H9 (cell line): ENCODE data around the gene ADPRH. TPM values are rescaled to one million over a fixed set of nuclear protein-coding genes. Genes with fewer than 3 reads are reported as not detected.

Experiments used
- DNase-seq: peaks from one replicate; pipeline ENCODE4 v3.0.0-alpha.2; 2017
- H2AFZ ChIP-seq: one replicate; pipeline ENCODE4 v1.6.1; 2013; ENCODE audit warnings: mild to moderate bottlenecking, low read length, control low read depth, moderate library complexity
- H2AK5ac ChIP-seq: 2 replicates; pipeline ENCODE4 v1.6.1; 2013; ENCODE audit warnings: low read length, control low read depth, mixed read lengths; ENCODE audit not compliant: insufficient read length
- H2BK120ac ChIP-seq: one replicate; pipeline ENCODE4 v1.6.1; 2013; ENCODE audit warnings: low read depth, mild to moderate bottlenecking, low read length, control low read depth, inconsistent platforms; ENCODE audit not compliant: poor library complexity, severe bottlenecking
- H2BK12ac ChIP-seq: 2 replicates; pipeline ENCODE4 v1.6.1; 2013; ENCODE audit warnings: low read length, control low read depth, mixed read lengths, low read depth; ENCODE audit not compliant: insufficient read length
- H2BK15ac ChIP-seq: 2 replicates; pipeline ENCODE4 v1.6.1; 2013; ENCODE audit warnings: low read depth, low read length, control low read depth
- H2BK20ac ChIP-seq: one replicate; pipeline ENCODE4 v1.6.1; 2013; ENCODE audit warnings: low read depth, mild to moderate bottlenecking, low read length, control low read depth, inconsistent platforms; ENCODE audit not compliant: poor library complexity, severe bottlenecking
- H2BK5ac ChIP-seq: 2 replicates; pipeline ENCODE4 v1.6.1; 2013; ENCODE audit warnings: low read length, control low read depth, mixed read lengths; ENCODE audit not compliant: insufficient read length
- H3K14ac ChIP-seq: 2 replicates; pipeline ENCODE4 v1.6.1; 2013; ENCODE audit warnings: low read length, control low read depth; ENCODE audit not compliant: insufficient read depth
- H3K18ac ChIP-seq: 2 replicates; pipeline ENCODE4 v1.6.1; 2013; ENCODE audit warnings: low read depth, mild to moderate bottlenecking, mixed read lengths, low read length, control low read depth; ENCODE audit not compliant: insufficient read length
- H3K23ac ChIP-seq: 2 replicates; pipeline ENCODE4 v1.6.1; 2013; ENCODE audit warnings: low read length, control low read depth, mixed read lengths, low read depth; ENCODE audit not compliant: insufficient read length
- H3K23me2 ChIP-seq: 2 replicates; pipeline ENCODE4 v1.6.1; 2013; ENCODE audit warnings: low read depth, mild to moderate bottlenecking, mixed read lengths, low read length, control low read depth; ENCODE audit not compliant: insufficient read length, poor library complexity, severe bottlenecking
- H3K27ac ChIP-seq: 2 replicates; pipeline ENCODE4 v1.5.1; 2013; ENCODE audit warnings: low read length, control low read depth, mixed read lengths, low read depth; ENCODE audit not compliant: insufficient read length
- H3K27me3 ChIP-seq: 2 replicates; pipeline ENCODE4 v1.6.1; 2013; ENCODE audit warnings: low read length, control low read depth, inconsistent platforms; ENCODE audit not compliant: insufficient read depth
- H3K4ac ChIP-seq: 2 replicates; pipeline ENCODE4 v1.6.1; 2013; ENCODE audit warnings: low read depth, mild to moderate bottlenecking, control low read depth, inconsistent platforms, low read length, moderate library complexity
- H3K4me1 ChIP-seq: 2 replicates; pipeline ENCODE4 v1.6.1; 2013; ENCODE audit warnings: low read length, control low read depth, inconsistent platforms; ENCODE audit not compliant: insufficient read depth
- H3K4me2 ChIP-seq: 2 replicates; pipeline ENCODE4 v1.6.1; 2013; ENCODE audit warnings: low read length, control low read depth, mixed read lengths; ENCODE audit not compliant: insufficient read length, insufficient read depth
- H3K56ac ChIP-seq: 2 replicates; pipeline ENCODE4 v1.6.1; 2013; ENCODE audit warnings: low read depth, mild to moderate bottlenecking, mixed read lengths, low read length, control low read depth; ENCODE audit not compliant: insufficient read length
- H3K79me1 ChIP-seq: 2 replicates; pipeline ENCODE4 v1.6.1; 2013; ENCODE audit warnings: low read depth, mild to moderate bottlenecking, moderate library complexity, low read length, control low read depth, inconsistent platforms; ENCODE audit not compliant: insufficient read depth, poor library complexity, severe bottlenecking
- H3K79me2 ChIP-seq: 2 replicates; pipeline ENCODE4 v1.6.1; 2013; ENCODE audit warnings: low read length, control low read depth, inconsistent platforms; ENCODE audit not compliant: insufficient read depth
- H3K9ac ChIP-seq: 2 replicates; pipeline ENCODE4 v1.6.1; 2013; ENCODE audit warnings: low read length, control low read depth, mixed read lengths; ENCODE audit not compliant: insufficient read length; ENCODE audit errors: extremely low read depth
- H3K9me3 ChIP-seq: one replicate; pipeline ENCODE4 v1.6.1; 2013; ENCODE audit warnings: low read depth, low read length, inconsistent platforms; ENCODE audit not compliant: control insufficient read depth
- H3T11ph ChIP-seq: one replicate; pipeline ENCODE4 v1.6.1; 2013; ENCODE audit warnings: mild to moderate bottlenecking, low read length, control low read depth, inconsistent platforms
- H4K20me1 ChIP-seq: one replicate; pipeline ENCODE4 v1.6.1; 2013; ENCODE audit not compliant: control insufficient read depth, insufficient read length, insufficient read depth
- H4K5ac ChIP-seq: 2 replicates; pipeline ENCODE4 v1.6.1; 2013; ENCODE audit warnings: low read depth, mild to moderate bottlenecking, mixed read lengths, low read length, control low read depth; ENCODE audit not compliant: insufficient read length
- H4K8ac ChIP-seq: replicated peaks from 2 replicates; pipeline ENCODE4 v1.6.1; 2013; ENCODE audit warnings: low read length, control low read depth, mixed read lengths, low read depth; ENCODE audit not compliant: insufficient read length
- H4K91ac ChIP-seq: 2 replicates; pipeline ENCODE4 v1.6.1; 2013; ENCODE audit warnings: low read depth, mild to moderate bottlenecking, moderate library complexity, mixed read lengths, low read length, control low read depth; ENCODE audit not compliant: insufficient read length
- H3K27ac Mint-ChIP-seq, 3 experiments: 2 replicates in 2 of 3; 3 replicates in 1 of 3; pipeline ENCODE4 v1.8.0; 2020 to 2021; ENCODE audit warnings: mixed read lengths in 3 of 3, mild to moderate bottlenecking in 1 of 3, moderate library complexity in 1 of 3
- H3K27me3 Mint-ChIP-seq: 2 replicates; pipeline ENCODE4 v1.8.0; 2021; ENCODE audit warnings: low read depth, mild to moderate bottlenecking, moderate library complexity, mixed read lengths
- H3K36me3 Mint-ChIP-seq, 3 experiments: 2 replicates in 2 of 3; 3 replicates in 1 of 3; pipeline ENCODE4 v1.8.0; 2020 to 2021; ENCODE audit warnings: low read depth in 3 of 3, mixed read lengths in 3 of 3; ENCODE audit not compliant: insufficient read depth in 1 of 3
- H3K4me1 Mint-ChIP-seq, 2 experiments: 2 replicates each; pipeline ENCODE4 v1.8.0; 2020; ENCODE audit warnings: mixed read lengths in 2 of 2
- H3K4me3 Mint-ChIP-seq, 2 experiments: 2 replicates in 1 of 2; 3 replicates in 1 of 2; pipeline ENCODE4 v1.8.0; 2020 to 2021; ENCODE audit warnings: mild to moderate bottlenecking in 2 of 2, mixed read lengths in 2 of 2, moderate library complexity in 1 of 2
- H3K9me3 Mint-ChIP-seq, 2 experiments: 2 replicates in 1 of 2; 3 replicates in 1 of 2; pipeline ENCODE4 v1.8.0; 2020; ENCODE audit warnings: mild to moderate bottlenecking in 2 of 2, mixed read lengths in 2 of 2, moderate library complexity in 1 of 2
- CTCF ChIP-seq: fragments of 200-600 bp; sonication (generic); conservative IDR thresholded peaks from 3 replicates; pipeline ENCODE4 v1.8.0; 2021; ENCODE audit warnings: antibody characterized with exemption, mild to moderate bottlenecking
- WGBS: extraction: QIAGEN DNeasy Blood & Tissue Kit; methylation state at CpG from one replicate; pipeline ENCODE4 v1.1.7; 2013; ENCODE audit warnings: missing lambda C conversion rate, low lambda C conversion rate, mixed read lengths; ENCODE audit not compliant: insufficient read length; ENCODE audit errors: extremely low coverage; 5-methylcytosine and 5-hydroxymethylcytosine counted together
- total RNA-seq: library from RNA; stranded (reverse); gene quantifications from 2 replicates; pipeline ENCODE4 v1.2.1, GENCODE V29; 2021

The ADPRH gene
- total RNA-seq, 1 experiment from 2014 or later, result 3.1 TPM

GRCh38 chr3:119531151-119531550 is 48.1 kb upstream of the ADPRH start:
- H3K9me3 Mint-ChIP-seq, result no peaks in the 10 kb centered on the region
- no peak overlapping the region for H2AK5ac ChIP-seq
- no peaks in the 10 kb centered on the region for H3K9me3 ChIP-seq
- H3K4me2 ChIP-seq, result no peak overlapping the region
- no peak overlapping the region for H4K8ac ChIP-seq
- WGBS, result no CpG with 5 or more reads among the region's 4 CpGs
- no peak overlapping the region for H2BK120ac ChIP-seq
- no peak overlapping the region for H2AFZ ChIP-seq
- H2BK15ac ChIP-seq, result no peak overlapping the region
- no peak overlapping the region for H3K27ac ChIP-seq
- no peak overlapping the region for H3K23ac ChIP-seq
- H4K20me1 ChIP-seq, result no peaks in the 10 kb centered on the region
- H3K79me1 ChIP-seq, result no peaks in the 10 kb centered on the region
- no peaks in the 10 kb centered on the region for H3K4me1 ChIP-seq
- no peak overlapping the region for H4K91ac ChIP-seq
- no peak overlapping the region for H2BK5ac ChIP-seq
- H4K5ac ChIP-seq, result no peak overlapping the region
- H3T11ph ChIP-seq, result no peak overlapping the region
- H3K56ac ChIP-seq, result no peak overlapping the region
- H3K4me1 Mint-ChIP-seq, result peaks cover 0 to under 1% of the 10 kb centered on the region in 2 experiments; a peak in 2 of 4 replicates
- no peak overlapping the region for H2BK20ac ChIP-seq
- H3K27ac Mint-ChIP-seq, result peak overlapping the region in 1 of 3 experiments; percentile 34; a peak in 1 of 7 replicates
- no peak overlapping the region for H3K9ac ChIP-seq
- DNase-seq, result no peak
- no peaks in the 10 kb centered on the region for H3K36me3 Mint-ChIP-seq
- no peak overlapping the region for H3K4me3 Mint-ChIP-seq
- H2BK12ac ChIP-seq, result no peak overlapping the region
- no peaks in the 10 kb centered on the region for H3K27me3 ChIP-seq
- no peaks in the 10 kb centered on the region for H3K79me2 ChIP-seq
- H3K4ac ChIP-seq, result no peak overlapping the region
- no peaks in the 10 kb centered on the region for H3K23me2 ChIP-seq
- H3K14ac ChIP-seq, result no peak overlapping the region
- TF ChIP-seq CTCF, result no peak
- no peak overlapping the region for H3K18ac ChIP-seq
- H3K27me3 Mint-ChIP-seq, result no peaks in the 10 kb centered on the region
